HCT116 (cell line): ENCODE data around the gene ARHGAP28. TPM values are rescaled to one million over a fixed set of nuclear protein-coding genes. Genes with fewer than 3 reads are reported as not detected.

Experiments used
- ATAC-seq: fragments of 200-7000 bp; cut with Tn5 transposase; 2 replicates; pipeline ENCODE4 v1.9.1; 2020; ENCODE audit warnings: mild to moderate bottlenecking, moderate library complexity
- BruUV-seq: library from RNA; stranded (reverse); fragments of 400-500 nt; replicated peaks from 2 replicates; lab custom pipeline; 2021; lab: Mats Ljungman, UMichigan
- CTCF ChIA-PET: fragments of 300-600 bp; sonication (Branson Sonifier 250); formaldehyde crosslinking; loops from one replicate; lab custom pipeline; 2021; ENCODE audit warnings: antibody characterized with exemption; lab: Charles Lee
- POLR2A ChIA-PET: fragments of 300-600, 350-600 bp; sonication (Branson Sonifier 250); formaldehyde crosslinking; loops from one replicate; lab custom pipeline; 2021; ENCODE audit warnings: antibody characterized with exemption; lab: Charles Lee
- RAD21 ChIA-PET, 2 experiments: fragments of 300-600 bp; sonication (Branson Sonifier 250); formaldehyde crosslinking; loops; one replicate each; lab custom pipeline; 2023; ENCODE audit warnings: low total read pairs in 2 of 2; ENCODE audit not compliant: uncharacterized antibody in 2 of 2, unreplicated experiment in 2 of 2, low non-redundant PET in 1 of 2; lab: Charles Lee
- DNase-seq: peaks from one replicate; pipeline ENCODE4 v3.0.0-alpha.2; 2010; ENCODE audit warnings: low read depth, low spot score
- H2AFZ ChIP-seq: fragments of 200-600 bp; shearing (Covaris generic), sonication (generic); 2 replicates; pipeline ENCODE4 v1.6.1; 2017; ENCODE audit warnings: low read depth, mixed run types, mixed read lengths, antibody characterized with exemption, low read length; ENCODE audit not compliant: poor library complexity, severe bottlenecking
- H3K27ac ChIP-seq: 2 replicates; pipeline ENCODE4 v1.5.1; 2012; ENCODE audit warnings: low read depth, low read length
- H3K27me3 ChIP-seq: fragments of 200-600 bp; sonication (generic); 2 replicates; pipeline ENCODE4 v1.6.1; 2016; ENCODE audit warnings: mixed run types, low read length, mixed read lengths; ENCODE audit not compliant: insufficient read depth
- H3K36me3 ChIP-seq, 2 experiments: fragments of 200-500 bp in 1 of 2; fragments of 200-600 bp in 1 of 2; sonication (Bioruptor generic) in 1 of 2; sonication (generic) in 1 of 2; 2 replicates each; pipeline versions ENCODE4 v1.5.1 to v1.6.1; 2014 to 2016; ENCODE audit warnings: low read length in 2 of 2, inconsistent platforms in 1 of 2, mixed read lengths in 1 of 2, mixed run types in 1 of 2; ENCODE audit not compliant: insufficient read depth in 2 of 2, control insufficient read depth in 1 of 2
- H3K4me1 ChIP-seq, 2 experiments: fragments of 200-600 bp in 1 of 2; sonication (generic) in 1 of 2; 2 replicates each; pipeline versions ENCODE4 v1.5.1 to v1.6.1; 2012 to 2017; ENCODE audit warnings: low read length in 2 of 2, inconsistent platforms in 1 of 2, mild to moderate bottlenecking in 1 of 2, mixed read lengths in 1 of 2, mixed run types in 1 of 2, moderate library complexity in 1 of 2; ENCODE audit not compliant: insufficient read depth in 2 of 2, control insufficient read depth in 1 of 2
- H3K4me2 ChIP-seq: fragments of 200-600 bp; sonication (generic); 2 replicates; pipeline ENCODE4 v1.6.1; 2017; ENCODE audit warnings: mixed run types, low read length, mixed read lengths
- H3K4me3 ChIP-seq, 2 experiments: fragments of 200-600 bp in 1 of 2; sonication (generic) in 1 of 2; replicated peaks in 1 of 2; 2 replicates each; pipeline ENCODE4 v1.5.1; 2011 to 2016; ENCODE audit warnings: low read length in 2 of 2, control low read depth in 1 of 2, low read depth in 1 of 2, mild to moderate bottlenecking in 1 of 2, mixed read lengths in 1 of 2, mixed run types in 1 of 2
- H3K79me2 ChIP-seq: fragments of 200-600 bp; sonication (generic); 2 replicates; pipeline ENCODE4 v1.6.1; 2017; ENCODE audit warnings: mild to moderate bottlenecking, mixed run types, low read length, moderate library complexity, mixed read lengths; ENCODE audit not compliant: insufficient read depth
- H3K9ac ChIP-seq: fragments of 200-600 bp; sonication (generic); 2 replicates; pipeline ENCODE4 v1.6.1; 2016; ENCODE audit warnings: low read length, mixed read lengths
- H3K9me2 ChIP-seq: fragments of 200-600 bp; sonication (generic), shearing (Covaris generic); 2 replicates; pipeline ENCODE4 v1.6.1; 2017; ENCODE audit warnings: mixed run types, mild to moderate bottlenecking, moderate library complexity; ENCODE audit not compliant: insufficient read depth
- H3K9me3 ChIP-seq, 2 experiments: fragments of 200-500 bp in 1 of 2; fragments of 200-600 bp in 1 of 2; sonication (Bioruptor generic) in 1 of 2; sonication (generic) in 1 of 2; 2 replicates each; pipeline ENCODE4 v1.6.1; 2014 to 2017; ENCODE audit warnings: low read length in 2 of 2, mixed read lengths in 2 of 2, inconsistent platforms in 1 of 2, low read depth in 1 of 2, mild to moderate bottlenecking in 1 of 2, mixed run types in 1 of 2, moderate library complexity in 1 of 2; ENCODE audit not compliant: control insufficient read depth in 1 of 2, insufficient read depth in 1 of 2
- H4K20me1 ChIP-seq: fragments of 200-600 bp; sonication (generic), shearing (Covaris generic); 2 replicates; pipeline ENCODE4 v1.6.1; 2017; ENCODE audit warnings: mixed run types, mild to moderate bottlenecking, moderate library complexity; ENCODE audit not compliant: insufficient read depth
- ATF3 ChIP-seq: IDR thresholded peaks from 2 replicates; pipeline ENCODE4 v1.6.1; 2012
- CTCF ChIP-seq, 3 experiments: fragments of 200-600 bp in 1 of 3; sonication (generic) in 1 of 3; IDR thresholded peaks in 2 of 3; conservative IDR thresholded peaks in 1 of 3; 2 replicates each; pipeline ENCODE4 v1.5.1; 2012 to 2017; ENCODE audit warnings: low read depth in 2 of 3, low read length in 2 of 3, antibody characterized with exemption in 1 of 3, borderline replicate concordance in 1 of 3, control low read depth in 1 of 3, mild to moderate bottlenecking in 1 of 3, mixed read lengths in 1 of 3, mixed run types in 1 of 3, moderate library complexity in 1 of 3; ENCODE audit not compliant: insufficient read depth in 1 of 3
- EGR1 ChIP-seq: IDR thresholded peaks from 2 replicates; pipeline ENCODE4 v1.6.1; 2012; ENCODE audit warnings: low read depth
- ELF1 ChIP-seq: IDR thresholded peaks from 2 replicates; pipeline ENCODE4 v1.6.1; 2012; ENCODE audit warnings: low read depth, borderline replicate concordance
- EZH2 ChIP-seq: fragments of 200-600 bp; sonication (generic); IDR thresholded peaks from 2 replicates; pipeline ENCODE4 v1.6.1; 2017; ENCODE audit warnings: antibody characterized with exemption, mixed run types
- EZH2phosphoT487 ChIP-seq: fragments of 200-600 bp; IDR thresholded peaks from 2 replicates; pipeline ENCODE4 v1.6.1; 2018; ENCODE audit warnings: antibody characterized with exemption, borderline replicate concordance
- FOSL1 ChIP-seq: IDR thresholded peaks from 2 replicates; pipeline ENCODE4 v1.6.1; 2012; ENCODE audit warnings: low read depth
- JUND ChIP-seq: IDR thresholded peaks from 2 replicates; pipeline ENCODE4 v1.6.1; 2012
- MAX ChIP-seq: IDR thresholded peaks from 2 replicates; pipeline ENCODE4 v1.6.1; 2012
- POLR2A ChIP-seq: IDR thresholded peaks from 2 replicates; pipeline ENCODE4 v1.7.0; 2011; ENCODE audit warnings: borderline replicate concordance; ENCODE audit not compliant: insufficient read depth, insufficient read length; ENCODE audit errors: extremely low read depth
- POLR2AphosphoS5 ChIP-seq: IDR thresholded peaks from 2 replicates; pipeline ENCODE4 v1.6.1; 2011; ENCODE audit warnings: mild to moderate bottlenecking, low read depth, low read length, moderate library complexity
- RAD21 ChIP-seq: IDR thresholded peaks from 2 replicates; pipeline ENCODE4 v1.6.1; 2012; ENCODE audit warnings: low read depth, mild to moderate bottlenecking
- REST ChIP-seq: IDR thresholded peaks from 2 replicates; pipeline ENCODE4 v1.6.1; 2012; ENCODE audit warnings: low read depth
- SIN3A ChIP-seq: IDR thresholded peaks from 2 replicates; pipeline ENCODE4 v1.6.1; 2012; ENCODE audit warnings: low read depth
- SRF ChIP-seq: IDR thresholded peaks from 2 replicates; pipeline ENCODE4 v1.6.1; 2012; ENCODE audit warnings: low read depth
- ZNF274 ChIP-seq: fragments of 200-500 bp; sonication (Bioruptor generic); IDR thresholded peaks from 2 replicates; pipeline ENCODE4 v1.6.1; 2014; ENCODE audit warnings: mild to moderate bottlenecking, low read depth, low read length, inconsistent platforms
- intact Hi-C: fragments of 100-400 bp; cut with micrococcal nuclease; formaldehyde crosslinking; loops from 2 replicates; pipeline ENCODE4 v1.10.0; 2022
- total RNA-seq: library from RNA; stranded (reverse); gene quantifications from one replicate; pipeline ENCODE4 v1.2.1, GENCODE V29; 2021; ENCODE audit not compliant: unreplicated experiment

ARHGAP28 gene
- total RNA-seq, 1 experiment from 2014 or later = not detected

GRCh38 chr18:6941996-6942395 is 212.5 kb downstream of the ARHGAP28 start:
- no peak overlapping the region for H3K9ac ChIP-seq
- BruUV-seq = no TSS peak
- peaks cover 0 to 21% of the 10 kb centered on the region in 2 experiments; a peak in 2 of 4 replicates for H3K9me3 ChIP-seq
- TF ChIP-seq EZH2phosphoT487 (no peak), POLR2A (no peak), ATF3 (no peak), ZNF274 (no peak), FOSL1 (no peak), POLR2AphosphoS5 (no peak), EZH2 (no peak), JUND (no peak), CTCF (IDR thresholded peaks at IDR 0.05 in 2 of 3, conservative IDR thresholded peaks at IDR 0.05 in 1 of 3; ENCODE audit: borderline replicate concordance in 1 of 3, insufficient read depth in 1 of 3, low read depth in 2 of 3, low read length in 2 of 3) (no peak), REST (no peak), SIN3A (no peak), EGR1 (no peak), SRF (no peak), ELF1 (no peak), RAD21 (no peak), MAX (no peak)
- H3K9me2 ChIP-seq = no peaks in the 10 kb centered on the region
- DNase-seq = no peak
- no peaks in the 10 kb centered on the region for H3K4me1 ChIP-seq
- H4K20me1 ChIP-seq = no peaks in the 10 kb centered on the region
- no peak for ATAC-seq
- ChIA-PET RAD21 (no interaction called here), POLR2A (no interaction called here), CTCF (no interaction called here)
- no peak overlapping the region for H2AFZ ChIP-seq
- H3K4me3 ChIP-seq = no peak overlapping the region
- H3K27me3 ChIP-seq = no peaks in the 10 kb centered on the region
- H3K27ac ChIP-seq = no peak overlapping the region
- H3K79me2 ChIP-seq = no peaks in the 10 kb centered on the region
- H3K36me3 ChIP-seq = no peaks in the 10 kb centered on the region
- H3K4me2 ChIP-seq = no peak overlapping the region
- intact Hi-C loops = no loop called here
